HG02885 (cell line): Measurements from ENCODE around the gene SPHKAP.
"Not testable (repeated sequence)": the region's sequence is repeated elsewhere in the genome, so short reads cannot be mapped to it uniquely, and the experiment has no call there.

Experiments
- ATAC-seq: cut with Tn5 transposase; IDR thresholded peaks from one replicate; pipeline ENCODE4 v1.9.1; 2021; ENCODE audit warnings: mild to moderate bottlenecking; ENCODE audit not compliant: unreplicated experiment, poor library complexity

The SPHKAP gene

GRCh38 chr2:228039752-228040534, 141.5 kb downstream of the SPHKAP start:
- ATAC-seq: peak; percentile 89

GRCh38 chr2:228038967-228039366, 142.5 kb downstream of the SPHKAP start:
- ATAC-seq: no peak

- no peak for ATAC-seq
Measured at GRCh38 chr2:228037915-228038314, 143.6 kb downstream of the SPHKAP start.

GRCh38 chr2:228023619-228024018, 157.9 kb downstream of the SPHKAP start:
- ATAC-seq: no peak

- no peak for ATAC-seq
Measured at GRCh38 chr2:228018311-228018710, 163.2 kb downstream of the SPHKAP start.

GRCh38 chr2:228017784-228018183, 163.7 kb downstream of the SPHKAP start:
- ATAC-seq: no peak

GRCh38 chr2:228016402-228016801, 165.1 kb downstream of the SPHKAP start:
- ATAC-seq: peak; percentile 51

- ATAC-seq: no peak
Measured at GRCh38 chr2:228015741-228016140, 165.7 kb downstream of the SPHKAP start.

- no peak for ATAC-seq
Measured at GRCh38 chr2:227996366-227996765, 185.1 kb downstream of the SPHKAP start.

- ATAC-seq: no peak
Measured at GRCh38 chr2:227990937-227991336, 190.6 kb downstream of the SPHKAP start.

GRCh38 chr2:227973241-227973640, 208.2 kb downstream of the SPHKAP start:
- ATAC-seq: no peak

- no peak for ATAC-seq
Measured at GRCh38 chr2:227971619-227972230, 209.8 kb downstream of the SPHKAP start.

GRCh38 chr2:227960317-227960716, 221.2 kb downstream of the SPHKAP start:
- ATAC-seq: no peak

- no peak for ATAC-seq
Measured at GRCh38 chr2:227942965-227943364, 238.5 kb downstream of the SPHKAP start.

GRCh38 chr2:227942021-227942420, 239.5 kb downstream of the SPHKAP start:
- peak; percentile 66 for ATAC-seq

- ATAC-seq: no peak
Measured at GRCh38 chr2:227939271-227940027, 242.0 kb downstream of the SPHKAP start.

GRCh38 chr2:227936249-227936648, 245.2 kb downstream of the SPHKAP start:
- not testable (repeated sequence) for ATAC-seq

- no peak for ATAC-seq
Measured at GRCh38 chr2:227933884-227934283, 247.6 kb downstream of the SPHKAP start.

- ATAC-seq: no peak
Measured at GRCh38 chr2:227932403-227932802, 249.1 kb downstream of the SPHKAP start.

GRCh38 chr2:227932001-227932400, 249.5 kb downstream of the SPHKAP start:
- ATAC-seq: no peak
